Activated CD8-positive, alpha-beta memory T cell treated with anti-CD3 and anti-CD28 coated beads, Interleukin-2, amount 50 U/mL, for 24 hours (primary cell): ENCODE measurements around the gene AMTN.
"Not testable (repeated sequence)": the region's sequence is repeated elsewhere in the genome, so short reads cannot be mapped to it uniquely, and the experiment has no call there.

Source experiments
- DNase-seq: peaks from one replicate; pipeline ENCODE4 v3.0.0-alpha.2; 2020; ENCODE audit errors: extremely low read depth

AMTN gene, protein sequence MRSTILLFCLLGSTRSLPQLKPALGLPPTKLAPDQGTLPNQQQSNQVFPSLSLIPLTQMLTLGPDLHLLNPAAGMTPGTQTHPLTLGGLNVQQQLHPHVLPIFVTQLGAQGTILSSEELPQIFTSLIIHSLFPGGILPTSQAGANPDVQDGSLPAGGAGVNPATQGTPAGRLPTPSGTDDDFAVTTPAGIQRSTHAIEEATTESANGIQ

DNA sequence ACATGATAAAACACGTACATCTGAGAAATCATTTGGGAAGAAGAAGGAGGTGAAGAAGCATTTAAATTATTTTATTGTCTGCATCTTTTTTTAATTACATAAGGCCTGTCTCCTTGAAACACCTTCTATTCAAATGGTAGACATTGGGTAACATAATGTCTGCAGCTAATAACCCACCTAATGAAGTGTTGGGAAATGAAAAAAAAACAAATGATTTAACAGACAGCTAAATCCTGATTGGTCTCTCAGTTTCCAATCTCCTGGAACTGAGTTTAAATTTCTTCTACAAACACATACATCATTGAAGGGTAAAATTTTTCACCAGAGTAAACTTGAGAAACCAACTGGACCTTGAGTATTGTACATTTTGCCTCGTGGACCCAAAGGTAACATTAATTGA, at the start of gene AMTN:
AMTN (plus strand) TSS at position 301 of the 400 bp plus-strand sequence. CDS start 209 bp downstream, outside the sequence.
- no peak for DNase-seq

DNA sequence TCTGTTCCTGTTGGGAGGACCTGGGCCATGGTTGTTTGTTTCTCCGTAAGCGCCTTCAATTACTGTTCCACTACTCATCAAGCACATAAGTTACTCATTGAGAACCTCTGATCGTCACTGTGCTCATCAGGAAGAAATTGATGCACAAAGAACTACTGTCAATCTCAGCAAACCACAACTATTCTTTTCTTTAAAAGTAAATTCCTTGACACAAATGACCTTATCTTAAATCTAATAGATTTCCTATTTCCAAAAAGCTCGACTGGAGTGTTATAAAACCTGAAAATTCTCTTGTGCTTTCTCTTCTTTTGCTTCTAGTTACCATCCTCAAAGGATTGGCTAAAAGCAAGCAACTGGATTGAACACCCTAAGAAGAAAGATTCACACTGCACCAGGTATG, 46.5 kb upstream of the AMTN start, which contains the start of gene MUC7:
MUC7 (plus strand) TSS at position 301 of the 400 bp plus-strand sequence. CDS start 1,825 bp downstream, outside the sequence.
- DNase-seq = no peak

DNA sequence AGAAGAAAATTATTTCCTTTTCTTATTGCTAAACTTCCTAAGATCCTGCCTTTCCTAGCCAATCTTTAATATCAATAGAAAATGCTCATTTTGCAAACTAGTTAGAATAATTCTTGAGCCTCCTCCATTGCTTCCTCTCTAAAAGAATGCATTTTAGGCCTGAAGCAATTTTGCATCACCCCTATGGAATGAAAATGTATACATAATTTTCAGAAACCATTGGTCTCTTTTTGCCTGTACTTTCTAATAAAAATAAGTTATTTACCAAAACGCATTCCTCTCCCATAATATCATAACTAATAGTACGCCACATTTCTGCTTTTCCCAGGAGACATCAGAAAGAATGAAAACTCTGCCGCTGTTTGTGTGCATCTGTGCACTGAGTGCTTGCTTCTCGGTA, 44.7 kb upstream of the AMTN start:
- DNase-seq = no peak

DNA sequence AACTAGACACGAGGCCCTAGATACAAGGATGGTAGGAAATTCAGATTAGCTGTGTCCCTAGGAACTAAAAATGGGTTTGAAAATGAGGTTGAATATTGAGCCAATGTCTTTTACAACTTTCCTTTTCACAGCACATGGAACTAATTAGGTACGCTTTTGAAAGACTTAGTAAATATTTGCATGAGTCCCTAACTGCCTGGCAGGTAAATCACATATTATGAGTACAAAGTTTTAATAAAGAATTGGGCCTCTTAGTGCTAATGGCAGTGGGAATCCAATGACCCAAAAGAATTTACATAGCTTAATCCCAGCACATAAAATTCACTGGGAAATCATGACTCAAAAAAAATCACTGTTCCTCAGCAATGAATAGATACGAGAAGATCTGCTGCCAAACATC, 29.6 kb upstream of the AMTN start:
- no peak for DNase-seq

DNA sequence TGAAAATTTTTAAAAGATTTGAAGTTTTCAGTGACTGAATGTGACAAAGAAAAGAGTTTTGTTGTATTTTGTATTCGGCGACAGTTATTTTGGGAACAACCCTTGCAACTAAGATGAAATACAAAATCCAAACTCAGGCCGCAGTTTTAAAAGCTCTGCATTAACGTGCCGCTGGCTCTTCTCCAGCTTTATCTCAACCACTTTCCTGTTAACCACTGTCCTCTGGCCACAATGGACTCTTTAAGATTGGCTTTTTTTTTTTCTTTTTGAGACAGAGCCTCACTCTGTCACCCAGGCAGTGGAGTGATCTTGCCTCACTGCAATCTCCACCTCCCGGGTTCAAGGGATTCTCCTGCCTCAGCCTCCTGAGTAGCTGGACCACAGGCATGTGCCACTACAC, 22.1 kb upstream of the AMTN start:
- DNase-seq = no peak

DNA sequence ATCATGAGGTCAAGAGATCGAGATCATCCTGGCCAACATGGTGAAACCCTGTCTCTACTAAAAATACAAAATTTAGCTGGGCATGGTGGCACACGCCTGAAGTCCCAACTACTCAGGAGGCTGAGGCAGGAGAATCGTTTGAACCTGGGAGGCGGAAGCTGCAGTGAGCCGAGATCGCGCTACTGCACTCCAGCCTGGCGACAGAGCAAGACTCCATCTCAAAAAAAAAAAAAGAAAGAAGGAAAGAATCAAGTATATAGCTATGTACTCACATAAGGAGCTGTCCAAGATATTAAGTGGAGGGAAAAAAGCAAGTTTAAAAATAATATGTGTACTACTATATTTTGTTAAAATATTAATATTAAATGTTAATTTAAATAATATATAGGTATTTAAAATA, 16.5 kb upstream of the AMTN start:
- DNase-seq = not testable (repeated sequence)

DNA sequence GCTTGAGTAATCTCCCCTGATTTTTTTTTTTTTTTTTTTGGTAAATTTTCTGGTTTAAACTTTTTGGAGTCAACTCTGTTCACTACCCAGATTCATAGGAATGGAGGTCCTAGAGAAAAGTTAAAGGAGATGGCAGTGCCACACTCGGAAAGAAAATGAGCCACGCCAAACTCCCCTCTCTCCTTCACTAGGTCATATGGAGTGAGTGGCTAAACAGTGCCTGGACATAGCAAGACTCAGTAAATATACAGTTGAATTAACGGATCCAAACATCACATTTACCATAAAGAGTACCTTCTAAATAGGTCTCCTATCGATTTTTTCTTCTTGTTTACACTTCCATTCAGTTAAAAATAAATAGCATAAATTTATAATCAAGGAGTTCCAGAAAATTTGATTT, 13.6 kb upstream of the AMTN start:
- no peak for DNase-seq

DNA sequence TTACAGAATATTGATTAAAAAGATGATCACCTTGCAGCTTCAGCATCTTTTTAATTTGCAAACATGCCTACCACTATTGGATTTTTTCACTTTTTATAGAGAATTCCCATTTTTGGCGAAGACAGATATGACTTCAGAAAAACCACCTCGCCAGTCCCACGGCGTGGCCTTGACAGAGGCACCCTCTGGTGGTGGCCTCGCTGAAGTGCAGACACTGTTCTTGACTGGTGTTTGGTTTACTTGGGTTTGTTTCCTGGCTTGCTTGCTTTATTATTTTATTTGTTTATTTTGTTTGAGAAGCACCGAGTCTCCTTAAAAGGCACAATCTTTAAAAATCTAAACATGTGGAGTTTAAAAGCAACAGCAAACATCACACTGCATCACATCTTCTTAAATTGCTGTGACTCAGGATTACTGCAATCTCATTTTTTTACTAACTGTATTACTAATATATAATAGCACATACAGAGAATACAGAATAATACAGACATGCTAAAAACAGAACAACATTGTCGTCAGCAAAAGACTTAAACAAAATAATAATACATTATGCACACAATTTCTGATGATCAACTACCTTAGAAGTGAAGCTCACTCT, 13.1 kb upstream of the AMTN start:
- no peak for DNase-seq

DNA sequence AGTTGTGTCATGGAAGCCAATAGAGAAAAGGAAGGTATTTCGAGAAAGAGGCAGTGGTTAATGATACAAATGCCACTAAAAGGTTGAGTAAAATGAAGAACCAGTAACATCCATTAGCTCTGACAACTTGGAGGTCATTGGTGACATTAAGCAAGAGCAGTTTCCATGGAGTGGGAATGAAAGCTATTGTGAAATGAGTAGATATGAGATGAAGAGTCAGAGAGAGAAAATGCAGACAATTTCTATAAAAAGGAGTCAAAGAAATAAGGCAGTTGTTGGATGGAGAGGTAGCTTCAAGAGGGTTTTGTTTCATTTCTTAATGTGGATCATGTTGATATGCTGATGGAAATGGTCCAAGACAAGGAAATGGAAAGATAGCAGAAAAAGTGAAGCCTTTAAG, 9.6 kb upstream of the AMTN start:
- no peak for DNase-seq

DNA sequence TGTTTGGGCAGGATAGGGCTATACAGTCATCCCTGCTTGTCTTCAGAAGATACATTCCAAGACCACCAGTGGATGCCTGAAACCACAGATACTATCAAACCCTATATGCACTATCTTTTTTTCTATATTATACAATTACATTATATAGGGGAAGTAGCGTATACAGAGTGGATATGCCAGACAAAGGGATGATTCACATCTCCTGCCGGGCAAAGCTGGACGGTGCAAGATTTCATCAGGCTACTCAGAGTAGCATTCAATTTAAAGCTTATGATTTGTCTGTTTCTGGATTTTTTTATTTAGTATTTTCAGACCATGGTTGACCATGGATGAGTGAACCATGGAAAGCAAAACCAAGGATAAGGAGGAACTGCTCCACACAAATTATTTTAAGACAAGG, 7.0 kb upstream of the AMTN start:
- DNase-seq = no peak

DNA sequence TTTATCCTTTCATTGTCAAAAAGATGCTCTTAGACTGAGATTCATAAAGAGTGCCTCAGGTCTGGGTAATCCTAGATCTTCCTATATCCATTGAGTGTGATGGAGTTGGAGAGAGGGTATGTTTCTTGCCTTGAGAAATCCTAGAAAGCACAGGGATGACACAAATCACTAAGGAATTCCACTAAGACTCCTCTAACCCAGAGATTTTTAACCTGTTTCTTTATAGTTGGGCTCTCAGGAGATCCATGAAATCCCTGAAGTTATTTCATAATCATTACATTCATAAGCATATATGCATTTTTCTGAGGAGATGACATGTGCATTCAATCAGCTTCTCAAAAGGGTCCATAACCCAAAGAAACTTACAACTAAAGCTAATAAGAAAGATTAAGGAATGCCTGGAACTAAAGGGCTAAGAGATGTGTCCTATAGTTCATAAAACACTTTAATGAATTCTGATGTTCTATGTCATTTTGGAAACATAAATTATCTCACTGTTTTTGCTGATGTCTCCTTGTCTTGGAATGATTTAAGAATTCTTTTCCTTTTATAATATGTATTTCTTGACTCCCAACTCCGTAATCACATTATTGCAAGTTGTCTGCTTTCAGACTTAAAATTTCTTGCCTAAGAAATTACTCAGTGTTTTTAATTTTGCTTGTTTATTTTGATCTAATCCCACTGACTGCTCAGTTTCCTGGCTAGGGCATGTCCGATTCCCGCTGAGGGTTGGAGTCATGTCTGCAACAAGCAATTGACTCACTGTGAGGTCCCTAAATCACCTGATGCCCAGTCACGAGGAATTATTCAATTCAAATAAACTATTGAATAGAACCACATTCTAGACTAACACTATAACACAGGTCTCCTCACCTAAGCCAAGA, 2.8 kb upstream of the AMTN start:
- DNase-seq = no peak

DNA sequence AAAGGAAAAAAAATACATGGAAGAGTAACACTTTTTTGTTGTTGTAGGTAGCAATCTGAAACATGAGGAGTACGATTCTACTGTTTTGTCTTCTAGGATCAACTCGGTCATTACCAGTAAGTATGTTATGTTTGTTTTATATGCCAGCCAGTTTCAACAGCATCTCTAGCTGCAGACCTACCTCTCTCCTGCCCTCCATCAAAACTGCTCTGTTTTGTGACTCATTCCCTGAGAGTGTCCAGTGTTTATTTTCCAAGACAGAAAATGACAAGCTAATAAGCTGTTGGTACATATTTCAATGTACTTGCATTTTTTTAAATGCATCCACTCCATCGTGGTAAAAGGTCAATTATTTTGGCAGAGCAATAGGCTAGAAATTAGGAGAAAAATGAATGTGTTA, 347 bp downstream of the AMTN start:
- DNase-seq = no peak

DNA sequence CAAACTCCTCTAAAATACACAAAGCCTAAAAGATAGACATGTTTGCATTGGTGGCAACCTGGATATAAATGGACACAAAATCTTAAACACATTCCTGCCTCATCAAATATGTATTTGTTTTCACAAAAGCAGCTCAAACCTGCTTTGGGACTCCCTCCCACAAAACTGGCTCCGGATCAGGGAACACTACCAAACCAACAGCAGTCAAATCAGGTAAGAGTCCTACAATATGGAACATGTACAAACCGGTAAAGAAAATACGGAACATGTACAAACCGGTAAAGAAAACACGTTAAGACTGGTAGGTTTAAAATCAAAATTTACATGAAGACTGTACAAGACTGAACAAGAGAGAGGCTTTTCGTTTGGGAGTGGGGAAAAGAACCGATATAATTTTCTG, 4.3 kb downstream of the AMTN start:
- DNase-seq = no peak

DNA sequence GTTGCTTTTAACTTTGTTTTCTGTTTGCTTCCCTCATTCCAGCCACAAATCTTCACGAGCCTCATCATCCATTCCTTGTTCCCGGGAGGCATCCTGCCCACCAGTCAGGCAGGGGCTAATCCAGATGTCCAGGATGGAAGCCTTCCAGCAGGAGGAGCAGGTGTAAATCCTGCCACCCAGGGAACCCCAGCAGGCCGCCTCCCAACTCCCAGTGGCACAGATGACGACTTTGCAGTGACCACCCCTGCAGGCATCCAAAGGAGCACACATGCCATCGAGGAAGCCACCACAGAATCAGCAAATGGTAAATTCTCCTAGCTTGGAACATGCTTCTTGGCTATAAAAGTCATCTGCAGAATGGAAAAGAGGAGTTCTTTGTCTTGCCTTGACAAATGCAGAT, 12.6 kb downstream of the AMTN start:
- DNase-seq = no peak

DNA sequence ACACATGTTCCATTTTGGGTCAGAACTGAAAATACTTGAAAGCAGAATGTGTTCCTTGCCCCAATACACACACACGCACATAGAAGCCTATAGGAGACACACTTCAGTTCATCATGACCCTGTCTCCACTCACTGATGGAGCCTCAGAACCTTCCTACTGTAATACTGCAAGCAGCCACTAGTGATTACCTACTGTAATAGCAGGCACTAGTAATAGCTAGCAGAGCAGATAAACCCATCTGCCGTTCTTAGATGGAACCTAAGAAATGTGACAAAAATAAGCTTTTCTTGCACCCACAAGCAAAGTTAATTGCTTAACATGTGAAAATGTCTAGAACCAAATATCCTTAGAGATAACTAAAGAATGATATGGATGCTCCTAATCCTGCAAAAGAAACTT, 13.6 kb downstream of the AMTN start:
- no peak for DNase-seq

DNA sequence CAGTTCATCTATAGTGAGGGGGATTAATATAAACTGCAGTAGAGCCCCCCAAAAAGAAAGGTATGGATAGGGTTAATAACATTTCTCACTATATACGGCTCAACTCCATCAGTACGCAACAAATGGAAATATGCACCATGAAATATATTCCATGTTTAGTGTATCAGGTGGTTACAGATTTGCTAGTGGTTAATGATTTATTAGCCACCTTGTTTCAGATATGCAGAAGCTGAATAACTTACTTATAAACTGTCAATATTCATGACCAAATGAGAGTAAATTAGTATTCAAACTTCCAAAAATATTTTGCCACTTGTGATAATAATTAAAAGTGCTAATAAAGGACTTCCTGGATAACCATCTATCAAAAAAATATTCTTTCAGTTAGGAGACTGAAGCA, 14.8 kb downstream of the AMTN start:
- DNase-seq = no peak

DNA sequence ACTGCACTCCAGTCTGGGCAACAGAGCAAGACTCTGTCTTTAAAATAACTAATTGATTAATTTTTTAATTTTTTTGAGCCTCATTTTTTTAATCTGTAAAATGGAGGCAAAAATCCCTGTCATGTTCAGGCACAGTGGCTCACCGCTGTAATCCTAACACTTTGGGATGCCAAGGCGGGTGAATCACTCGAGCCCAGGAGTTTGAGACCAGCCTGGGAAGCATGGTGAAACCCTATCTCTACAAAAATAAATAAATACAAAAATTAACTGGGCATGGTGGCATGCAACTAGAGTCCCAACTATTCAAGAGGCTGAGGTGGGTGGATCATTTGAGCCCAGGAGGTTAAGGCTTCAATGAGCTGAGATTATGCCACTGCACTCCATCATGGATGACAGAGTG, 15.4 kb downstream of the AMTN start:
- DNase-seq = no peak

DNA sequence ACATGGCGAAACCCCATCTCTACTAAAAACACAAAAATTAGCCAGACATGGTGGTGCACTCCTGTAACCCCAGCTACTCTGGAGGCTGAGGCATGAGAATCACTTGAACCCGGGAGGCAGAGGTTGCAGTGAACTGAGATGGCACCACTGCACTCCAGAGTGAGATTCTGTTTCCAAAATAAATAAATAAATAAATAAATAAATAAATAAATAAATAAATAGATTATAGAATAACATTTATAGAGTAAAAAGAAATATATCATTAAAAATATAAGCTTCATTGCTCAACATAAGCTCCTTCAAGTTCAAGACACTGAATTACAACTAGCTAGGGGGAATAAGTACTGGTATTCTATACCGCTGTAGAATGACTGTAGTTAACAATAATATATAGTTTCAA, 16.5 kb downstream of the AMTN start:
- DNase-seq = not testable (repeated sequence)

DNA sequence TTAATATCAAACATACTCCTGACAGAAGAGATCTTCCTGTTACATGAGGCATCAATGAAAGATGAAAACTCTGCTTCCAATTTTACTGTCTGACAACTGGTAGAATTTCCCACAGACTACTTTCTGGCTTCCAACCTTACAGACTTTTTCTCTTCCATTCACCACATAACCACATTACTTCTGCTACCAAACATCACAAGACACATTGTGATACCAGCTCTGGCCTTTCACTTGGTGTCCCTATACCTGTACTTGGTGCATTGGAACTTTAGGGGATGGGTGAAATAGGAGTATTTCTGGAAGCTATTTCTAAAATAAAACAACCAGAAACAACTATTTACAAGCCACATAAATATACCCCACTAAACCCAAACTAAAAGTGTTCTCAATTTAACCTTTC, 20.5 kb downstream of the AMTN start:
- no peak for DNase-seq

DNA sequence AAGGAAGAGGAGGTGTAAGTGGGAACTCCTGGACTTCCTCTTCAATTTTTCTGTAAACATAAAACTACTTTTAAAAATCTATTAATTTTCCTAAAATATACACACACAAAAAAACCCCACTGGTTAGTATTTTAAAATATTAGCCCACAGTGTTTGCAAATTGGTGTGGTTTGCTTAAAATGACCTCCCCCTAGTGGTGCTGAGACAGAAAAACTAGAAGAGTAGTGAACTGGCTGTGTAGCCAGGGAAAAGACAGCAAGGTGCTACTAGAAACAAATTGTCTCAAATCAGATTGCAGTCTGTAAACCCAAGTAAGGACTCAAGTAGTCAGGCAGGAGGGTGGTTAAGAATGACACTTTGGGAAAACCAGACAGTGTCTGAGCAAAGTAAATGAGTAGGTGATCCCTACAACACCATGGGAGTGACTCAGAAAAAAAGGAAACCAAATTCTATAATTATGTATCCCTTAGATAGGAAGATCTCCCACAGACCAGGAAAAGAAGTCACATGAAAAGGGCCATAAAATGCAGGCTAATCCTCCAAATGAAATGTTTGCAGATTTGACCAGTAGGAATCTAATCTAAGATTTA, 26.0 kb downstream of the AMTN start:
- no peak for DNase-seq

DNA sequence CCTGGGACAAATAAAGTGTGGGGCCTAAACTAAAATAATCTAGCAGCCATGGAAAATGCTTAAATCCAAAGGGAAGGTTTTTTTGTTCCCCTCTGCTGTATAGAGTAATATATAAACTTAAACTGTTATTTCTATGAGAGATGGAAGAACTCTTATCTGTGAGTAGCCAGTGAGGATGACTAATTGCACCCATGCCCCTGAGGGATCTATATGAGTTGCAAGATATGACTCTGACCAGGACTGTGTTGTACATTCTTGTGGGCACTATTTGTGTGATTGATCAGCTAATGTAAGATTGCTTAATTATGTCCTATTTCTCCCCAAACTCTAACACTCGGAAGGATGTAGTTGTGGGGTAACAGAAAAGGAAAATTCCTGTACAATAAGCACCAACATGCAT, 38.5 kb downstream of the AMTN start:
- DNase-seq = no peak

DNA sequence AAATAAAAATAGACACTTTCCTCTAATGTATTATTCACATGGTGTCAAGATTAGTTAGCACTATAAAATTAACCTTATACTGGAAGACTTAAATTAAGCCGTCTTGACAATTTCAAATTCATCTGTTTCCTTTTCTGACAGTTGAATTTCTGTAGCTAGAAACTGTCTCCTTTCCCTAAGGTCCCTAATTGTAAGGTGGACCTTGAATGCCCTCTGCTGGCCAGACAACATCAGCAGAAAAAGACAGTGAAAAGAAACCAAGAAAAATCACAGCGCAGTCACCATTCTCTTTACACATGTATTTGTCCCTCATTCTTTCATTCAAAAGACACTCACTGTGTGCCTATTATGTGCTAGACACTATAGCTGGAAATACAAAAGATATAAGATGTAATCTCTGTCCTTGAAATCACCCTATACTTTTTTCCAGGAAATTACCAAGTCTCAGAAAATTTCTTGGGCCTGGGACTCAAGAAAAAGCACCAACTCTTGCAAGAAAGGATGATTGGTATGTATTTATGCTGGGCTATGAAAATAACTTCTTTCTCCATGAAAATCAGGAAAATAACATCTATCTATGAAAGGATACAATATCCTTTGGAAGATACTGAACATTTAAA, 41.0 kb downstream of the AMTN start:
- no peak for DNase-seq
